IMR-90 (cell line): ENCODE data around the gene POLR2F. TPM values are rescaled to one million over a fixed set of nuclear protein-coding genes. Genes with fewer than 3 reads are reported as not detected.
A peak's percentile ranks its signal among the peaks of the same experiment; 100 is the strongest.

Experiments used
- ATAC-seq: fragments of 200-7000 bp; cut with Tn5 transposase; 2 replicates; pipeline ENCODE4 v1.9.1; 2020; ENCODE audit warnings: low read depth, mild to moderate bottlenecking, moderate library complexity
- BruUV-seq: library from RNA; stranded (reverse); fragments of 400-500 nt; replicated peaks from 2 replicates; lab custom pipeline; 2021; lab: Mats Ljungman, UMichigan
- CTCF ChIA-PET: fragments of 300-600 bp; formaldehyde crosslinking; extraction: SDS; loops from one replicate; lab custom pipeline; 2021; ENCODE audit warnings: antibody characterized with exemption; lab: Yijun Ruan, JAX
- POLR2A ChIA-PET: fragments of 300-600 bp; sonication (Branson Sonifier 250); formaldehyde crosslinking; loops from one replicate; lab custom pipeline; 2022; ENCODE audit warnings: antibody characterized with exemption; ENCODE audit not compliant: unreplicated experiment; lab: Charles Lee
- DNase-seq: peaks from one replicate; pipeline ENCODE4 v3.0.0; 2013
- H2AFZ ChIP-seq: replicated peaks from 2 replicates; pipeline ENCODE3; 2013; ENCODE audit warnings: low read length, mild to moderate bottlenecking; ENCODE audit not compliant: poor library complexity
- H2AK5ac ChIP-seq: 2 replicates; pipeline ENCODE4 v1.6.1; 2013; ENCODE audit warnings: low read depth, low read length, inconsistent platforms
- H2AK9ac ChIP-seq: replicated peaks from 2 replicates; pipeline ENCODE3; 2013; ENCODE audit warnings: mild to moderate bottlenecking, low read depth, low read length, moderate library complexity; ENCODE audit not compliant: poor library complexity
- H2BK120ac ChIP-seq: 2 replicates; pipeline ENCODE4 v1.6.1; 2013; ENCODE audit warnings: low read depth, low read length, inconsistent platforms
- H2BK15ac ChIP-seq: 3 replicates; pipeline ENCODE4 v1.6.1; 2013; ENCODE audit warnings: low read depth, low read length, inconsistent platforms
- H2BK20ac ChIP-seq: 2 replicates; pipeline ENCODE4 v1.6.1; 2013; ENCODE audit warnings: low read depth, mild to moderate bottlenecking, inconsistent platforms, low read length, moderate library complexity
- H2BK5ac ChIP-seq: 2 replicates; pipeline ENCODE4 v1.6.1; 2013; ENCODE audit warnings: mild to moderate bottlenecking, low read depth, low read length, inconsistent platforms; ENCODE audit not compliant: poor library complexity, severe bottlenecking
- H3K14ac ChIP-seq: replicated peaks from 2 replicates; pipeline ENCODE4 v1.6.1; 2013; ENCODE audit warnings: low read depth, low read length, inconsistent platforms
- H3K18ac ChIP-seq: 2 replicates; pipeline ENCODE4 v1.6.1; 2013; ENCODE audit warnings: low read depth, low read length, control low read depth
- H3K23ac ChIP-seq: 2 replicates; pipeline ENCODE4 v1.6.1; 2013; ENCODE audit warnings: low read depth, low read length, inconsistent platforms
- H3K27ac ChIP-seq: 2 replicates; pipeline ENCODE4 v1.5.1; 2013; ENCODE audit warnings: mild to moderate bottlenecking, control low read depth, low read length; ENCODE audit not compliant: insufficient read depth
- H3K27me3 ChIP-seq: 2 replicates; pipeline ENCODE4 v1.6.1; 2013; ENCODE audit warnings: low read length; ENCODE audit not compliant: control insufficient read depth, insufficient read depth
- H3K36me3 ChIP-seq: 2 replicates; pipeline ENCODE4 v1.6.1; 2013; ENCODE audit warnings: low read length, mixed read lengths; ENCODE audit not compliant: control insufficient read depth, insufficient read depth
- H3K4ac ChIP-seq: 2 replicates; pipeline ENCODE4 v1.6.1; 2013; ENCODE audit warnings: low read depth, low read length, inconsistent platforms
- H3K4me1 ChIP-seq: 2 replicates; pipeline ENCODE4 v1.6.1; 2013; ENCODE audit warnings: low read length, mixed read lengths; ENCODE audit not compliant: control insufficient read depth, insufficient read depth
- H3K4me2 ChIP-seq: 2 replicates; pipeline ENCODE4 v1.6.1; 2013; ENCODE audit warnings: low read depth, mild to moderate bottlenecking, control low read depth, low read length, moderate library complexity
- H3K4me3 ChIP-seq: 2 replicates; pipeline ENCODE4 v1.5.1; 2013; ENCODE audit warnings: low read depth, mild to moderate bottlenecking, control low read depth, low read length, moderate library complexity; ENCODE audit not compliant: insufficient read depth
- H3K56ac ChIP-seq: 2 replicates; pipeline ENCODE4 v1.6.1; 2013; ENCODE audit warnings: low read length, inconsistent platforms; ENCODE audit not compliant: insufficient read depth; ENCODE audit errors: extremely low read depth
- H3K79me1 ChIP-seq, 2 experiments: 2 replicates each; pipeline ENCODE4 v1.6.1; 2013; ENCODE audit warnings: low read length in 2 of 2, inconsistent platforms in 1 of 2, low read depth in 1 of 2
- H3K9ac ChIP-seq: 2 replicates; pipeline ENCODE4 v1.6.1; 2013; ENCODE audit warnings: low read depth, low read length, control low read depth
- H3K9me1 ChIP-seq: 2 replicates; pipeline ENCODE4 v1.6.1; 2013; ENCODE audit warnings: low read length, inconsistent platforms; ENCODE audit not compliant: insufficient read depth
- H3K9me3 ChIP-seq: 2 replicates; pipeline ENCODE4 v1.6.1; 2013; ENCODE audit warnings: low read length; ENCODE audit not compliant: control insufficient read depth, insufficient read depth
- H4K20me1 ChIP-seq: 2 replicates; pipeline ENCODE4 v1.6.1; 2013; ENCODE audit warnings: low read length, inconsistent platforms; ENCODE audit not compliant: insufficient read depth
- H4K5ac ChIP-seq: 2 replicates; pipeline ENCODE4 v1.6.1; 2013; ENCODE audit warnings: mild to moderate bottlenecking, low read depth, low read length, control low read depth
- H4K8ac ChIP-seq, 2 experiments: 2 replicates each; pipeline ENCODE4 v1.6.1; 2013; ENCODE audit warnings: low read depth in 2 of 2, low read length in 2 of 2, control low read depth in 1 of 2, inconsistent platforms in 1 of 2
- H4K91ac ChIP-seq: 2 replicates; pipeline ENCODE4 v1.6.1; 2013; ENCODE audit warnings: low read depth, low read length, inconsistent platforms; ENCODE audit not compliant: insufficient read depth
- CEBPB ChIP-seq: IDR thresholded peaks from 2 replicates; pipeline ENCODE4 v1.6.1; 2012; ENCODE audit warnings: low read depth, low read length, improper control_type of control experiment
- FOS ChIP-seq: fragments of 150-350 bp; IDR thresholded peaks from 2 replicates; pipeline ENCODE4 v1.6.1; 2016; ENCODE audit warnings: low read depth, low read length
- RAD21 ChIP-seq: IDR thresholded peaks from 2 replicates; pipeline ENCODE4 v1.6.1; 2012; ENCODE audit warnings: low read length, improper control_type of control experiment
- WGBS, 2 experiments: methylation state at CpG; one replicate each; pipeline versions ENCODE4 v1.1.5 to v1.1.7; 2013; ENCODE audit warnings: missing lambda C conversion rate in 2 of 2; ENCODE audit not compliant: insufficient read length in 1 of 2; ENCODE audit errors: extremely low coverage in 2 of 2; 5-methylcytosine and 5-hydroxymethylcytosine counted together
- dilution Hi-C: fragments of 300-500 bp; cut with HindIII; formaldehyde crosslinking; loops from one replicate; pipeline ENCODE4 v1.14.3; 2018; ENCODE audit warnings: low sequenced_read_pairs; ENCODE audit not compliant: unreplicated experiment
- in situ Hi-C: fragments of 300-500 bp; cut with MboI; formaldehyde crosslinking; loops from 3 replicates; pipeline ENCODE4 v1.14.3; 2019; ENCODE audit warnings: low sequenced_read_pairs, inconsistent platforms, mixed read lengths
- intact Hi-C: fragments of 100-400 bp; cut with micrococcal nuclease; formaldehyde crosslinking; loops from 2 replicates; pipeline ENCODE4 v1.10.0; 2022
- polyA plus RNA-seq, 3 experiments: library from polyadenylated mRNA; depleted of rRNA; stranded (reverse); fragments of >200 nt; gene quantifications; 2 replicates each; pipeline ENCODE4 v1.2.3, GENCODE V29; 2012; ENCODE audit warnings: low replicate concordance in 1 of 3
- total RNA-seq: library from RNA; depleted of rRNA; stranded (reverse); fragments of >200 nt; gene quantifications from 2 replicates; pipeline ENCODE4 v1.2.3, GENCODE V29; 2012

The POLR2F gene
- total and polyA plus RNA-seq, 2 of the 4 experiments (the other 2 are of a cell fraction): 26.0 to 147 TPM

- ChIA-PET CTCF (no interaction called here), POLR2A (no interaction called here)
- no peak overlapping the region for H2BK15ac ChIP-seq
- H3K4ac ChIP-seq: peak overlapping the region; percentile 53
- WGBS, 2 experiments: no CpG with 5 or more reads among the region's 13 CpGs
- peak overlapping the region; percentile 13; the same call in 1 of the 2 replicates for H4K91ac ChIP-seq
- no peak overlapping the region for H2BK20ac ChIP-seq
- H3K27ac ChIP-seq: peak overlapping the region; percentile 1
- H2AK9ac ChIP-seq: peak overlapping the region; percentile 98
- peak overlapping the region; percentile 78 for H3K4me2 ChIP-seq
- H2BK5ac ChIP-seq: no peak overlapping the region
- H3K36me3 ChIP-seq: peaks cover 14% of the 10 kb centered on the region
- H3K79me1 ChIP-seq: peaks cover 18 to 27% of the 10 kb centered on the region in 2 experiments
- peak overlapping the region; percentile 3; the same call in 1 of the 2 replicates for H4K5ac ChIP-seq
- H3K23ac ChIP-seq: peak overlapping the region; percentile 80
- H3K27me3 ChIP-seq: no peaks in the 10 kb centered on the region
- peak overlapping the region; percentile 80 for H3K4me3 ChIP-seq
- no TSS peak for BruUV-seq
- DNase-seq (no peak), ATAC-seq (peak; percentile 60)
- H3K14ac ChIP-seq: peak overlapping the region; percentile 23
- in situ Hi-C loops: no loop called here
- H2AK5ac ChIP-seq: peak overlapping the region; percentile 2; the same call in 1 of the 2 replicates
- dilution Hi-C loops: no loop called here
- intact Hi-C loops: no loop called here
- TF ChIP-seq RAD21 (no peak), FOS (no peak), CEBPB (peak; percentile 84)
- no peaks in the 10 kb centered on the region for H4K20me1 ChIP-seq
- H2BK120ac ChIP-seq: no peak overlapping the region
- H2AFZ ChIP-seq: peak overlapping the region; percentile 100
- peak overlapping the region; percentile 13; the same call in 1 of the 2 replicates for H3K56ac ChIP-seq
- H4K8ac ChIP-seq: peak overlapping the region; percentile 44 to 67; a peak in 3 of 4 replicates
- H3K9me3 ChIP-seq: no peaks in the 10 kb centered on the region
- peaks cover 3% of the 10 kb centered on the region for H3K9me1 ChIP-seq
- H3K18ac ChIP-seq: no peak overlapping the region
- H3K4me1 ChIP-seq: peaks cover 5% of the 10 kb centered on the region
- H3K9ac ChIP-seq: peak overlapping the region; percentile 37
Observed at GRCh38 chr22:37953062-37953436, 450 bp upstream of the POLR2F start.
